Hematopoietic multipotent progenitor cell (in vitro differentiated cells): ENCODE results near the gene SP140. TPM values are rescaled to one million over a fixed set of nuclear protein-coding genes. Genes with fewer than 3 reads are reported as not detected.
"Not testable (repeated sequence)": the region's sequence is repeated elsewhere in the genome, so short reads cannot be mapped to it uniquely, and the experiment has no call there.

ENCODE experiments used
- DNase-seq, 3 donors: peaks; one replicate each; pipeline ENCODE4 v3.0.0-alpha.2; 2011 to 2015; ENCODE audit warnings: low read depth in 2 of 3, low spot score in 2 of 3
- total RNA-seq: library from RNA; depleted of rRNA; stranded (reverse); fragments of >200 nt; gene quantifications from one replicate; pipeline ENCODE4 v1.2.3, GENCODE V29; 2012

The SP140 gene
- total RNA-seq, 1 donor, result 1.3 TPM

GRCh38 chr2:230224458-230224857 lies 1.1 kb upstream of the SP140 start:
- DNase-seq, result no peak

- peak in 1 of 3 donors; percentile 14 for DNase-seq
These were observed 565 bp downstream of the SP140 start for GRCh38 chr2:230226051-230226551.

DNA sequence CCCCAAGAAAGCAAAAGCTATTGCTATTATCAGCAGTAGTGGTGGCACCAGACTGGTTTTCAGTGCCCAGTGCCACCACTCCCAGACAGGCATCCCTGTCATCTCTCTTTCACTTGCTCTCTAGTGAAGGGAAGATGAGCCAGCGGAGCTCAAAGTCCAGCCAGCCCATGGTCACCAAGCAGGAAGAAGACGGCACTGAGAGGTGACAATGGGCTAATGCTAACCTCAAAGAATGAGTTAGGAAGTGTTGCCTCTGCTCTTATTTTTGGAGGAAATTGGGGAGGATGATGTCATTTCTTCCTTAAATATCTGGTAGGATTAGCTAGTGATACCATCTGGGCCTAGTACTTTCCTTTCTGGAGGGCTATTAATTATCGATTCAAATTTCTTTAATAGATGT lies 1.7 kb downstream of the SP140 start:
- no peak for DNase-seq

DNA sequence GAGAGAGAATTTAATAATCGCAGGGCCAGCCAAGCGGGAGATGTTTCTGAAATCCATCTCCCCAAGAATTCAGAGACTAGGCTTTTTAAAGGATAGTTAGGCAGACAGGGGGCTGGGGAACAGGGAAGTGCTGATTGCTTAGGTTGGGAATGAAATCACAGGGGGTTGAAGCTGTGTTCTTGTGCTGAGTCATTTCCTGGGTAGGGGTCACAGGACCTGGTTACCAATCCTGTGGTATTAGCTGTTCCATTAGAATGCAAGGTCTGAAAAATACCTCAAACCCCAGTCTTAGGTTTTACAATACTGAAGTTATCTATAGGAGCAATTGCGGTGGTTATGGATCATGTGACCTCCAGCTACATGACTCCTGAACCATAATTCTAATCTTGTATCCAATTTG lies 4.6 kb downstream of the SP140 start:
- no peak for DNase-seq

DNA sequence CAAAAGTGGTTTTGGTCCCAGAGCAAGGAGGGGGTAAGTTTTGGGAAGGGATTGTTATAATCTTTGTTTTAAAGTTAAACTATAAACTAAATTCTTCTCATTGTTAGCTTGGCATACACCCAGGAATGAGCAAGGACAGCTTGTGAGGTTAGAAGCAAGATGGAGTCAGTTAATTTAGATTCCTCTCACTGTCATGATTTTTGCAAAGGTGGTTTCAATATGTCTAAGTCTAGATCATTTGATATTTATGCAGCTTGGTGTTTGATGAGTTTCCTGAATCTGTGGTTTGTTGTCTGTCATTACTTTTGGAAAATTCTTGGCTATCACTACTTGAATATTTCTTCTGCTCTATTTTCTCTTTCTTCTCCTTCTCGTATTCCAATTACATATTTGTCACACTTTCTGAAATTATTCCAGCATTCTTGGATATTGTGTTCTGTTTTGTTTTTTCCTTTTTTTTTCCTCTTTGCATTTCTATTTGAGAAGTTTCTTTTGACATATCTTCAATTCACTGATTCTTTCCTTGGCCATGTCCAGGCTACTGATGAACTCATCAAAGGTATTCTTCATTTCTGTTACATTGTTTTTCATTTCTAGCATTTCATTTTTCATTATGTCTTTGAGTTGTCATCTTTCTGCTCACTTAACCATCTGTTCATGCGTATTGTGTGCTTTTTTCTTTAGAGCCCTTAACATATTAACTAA lies 5.1 kb downstream of the SP140 start:
- no peak for DNase-seq

GRCh38 chr2:230231251-230231650 lies 5.7 kb downstream of the SP140 start:
- no peak for DNase-seq

- no peak for DNase-seq
These were observed 8.7 kb downstream of the SP140 start for GRCh38 chr2:230234122-230234722.

DNA sequence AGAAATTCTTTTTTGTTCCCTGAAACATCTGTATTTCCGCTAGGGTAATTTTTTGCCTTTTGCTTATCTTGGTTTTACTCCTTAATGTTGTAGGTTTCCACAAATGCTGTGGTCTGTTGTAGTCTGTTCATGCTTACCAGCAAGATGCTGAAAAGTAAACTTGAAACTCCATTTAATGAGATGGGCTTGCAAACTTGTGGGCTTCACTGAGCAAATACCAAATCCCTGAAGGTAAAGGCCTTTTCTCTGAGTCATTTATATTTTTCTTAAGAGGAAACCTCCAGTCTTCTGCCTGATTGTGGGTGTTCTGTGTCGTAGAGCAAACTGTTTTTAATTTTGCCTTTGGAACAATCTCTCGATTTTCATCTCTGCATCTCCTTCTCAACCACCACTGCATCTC lies 9.3 kb downstream of the SP140 start:
- no peak for DNase-seq

- DNase-seq, result no peak
These were observed 18.7 kb downstream of the SP140 start for GRCh38 chr2:230244211-230244610.

DNA sequence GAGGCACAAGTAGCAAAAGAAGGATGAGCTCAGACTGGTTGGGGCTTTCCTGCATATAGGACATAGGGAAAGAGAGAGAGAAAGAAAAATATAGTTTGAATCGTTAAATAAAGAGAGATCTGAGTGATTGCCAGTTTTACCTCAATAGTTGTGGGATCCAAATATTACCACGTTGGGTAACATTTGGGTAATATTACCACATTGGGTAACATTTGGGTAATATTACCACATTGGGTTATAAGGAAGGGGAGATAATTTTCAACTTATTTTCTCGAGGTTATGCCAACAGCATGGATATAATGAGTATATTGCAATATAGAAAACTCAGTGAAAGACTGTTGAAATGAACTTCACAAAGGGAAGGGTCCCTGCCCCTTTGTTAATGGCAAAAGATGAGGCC lies 20.7 kb downstream of the SP140 start:
- no peak for DNase-seq

DNA sequence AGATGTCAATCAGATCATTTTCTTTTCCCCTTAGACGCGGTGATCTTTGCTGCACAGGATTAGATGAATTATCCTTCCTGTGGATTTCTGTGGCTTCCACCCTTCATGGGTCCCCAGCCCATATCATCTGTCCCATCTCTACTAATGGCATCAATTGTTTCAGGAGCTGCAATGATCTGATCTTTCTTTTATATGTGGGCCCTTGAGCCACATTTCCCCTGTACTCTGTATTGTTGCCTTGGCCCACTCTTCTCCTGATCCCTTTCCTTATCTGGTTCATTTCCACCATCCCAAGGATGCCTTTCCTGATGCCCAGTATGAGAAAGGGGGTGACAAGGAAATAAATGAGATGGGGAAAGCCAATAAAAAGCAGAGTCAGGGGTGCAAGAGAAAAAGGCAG lies 24.7 kb downstream of the SP140 start:
- no peak for DNase-seq

- peak in 1 of 3 donors; percentile 11 for DNase-seq
These were observed 28.8 kb downstream of the SP140 start for GRCh38 chr2:230254152-230254881.

DNA sequence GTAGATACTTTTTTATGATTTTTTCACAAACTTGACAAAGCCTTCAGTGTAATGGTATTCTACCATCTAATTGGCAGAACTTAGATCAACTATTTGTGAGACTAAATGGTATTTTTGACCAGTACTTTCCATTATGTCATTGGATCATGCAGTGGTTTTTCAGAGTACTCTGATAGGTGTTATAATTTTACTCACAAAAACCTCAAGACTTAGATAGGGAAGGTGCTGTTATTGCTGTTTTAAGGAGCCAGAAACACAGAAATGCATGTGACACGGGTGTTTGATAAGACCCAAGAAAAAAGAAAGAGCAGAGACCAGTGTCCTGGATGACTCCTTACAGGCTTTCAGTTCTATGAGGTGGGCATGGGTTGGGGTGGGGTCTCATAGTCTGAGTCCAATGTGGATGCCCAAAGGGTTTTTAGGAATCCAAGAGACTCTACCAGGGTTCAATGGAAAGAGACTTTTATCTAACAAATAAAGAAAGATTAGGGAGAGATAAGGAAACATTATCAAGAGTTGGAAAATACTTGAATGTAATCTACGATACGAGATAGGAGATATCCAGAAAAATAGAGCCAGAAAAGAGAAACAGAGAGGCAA lies 31.3 kb downstream of the SP140 start:
- no peak for DNase-seq

- DNase-seq, result no peak
These were observed 32.9 kb downstream of the SP140 start for GRCh38 chr2:230258483-230258882.

GRCh38 chr2:230262246-230262645 lies 36.7 kb downstream of the SP140 start:
- no peak for DNase-seq

DNA sequence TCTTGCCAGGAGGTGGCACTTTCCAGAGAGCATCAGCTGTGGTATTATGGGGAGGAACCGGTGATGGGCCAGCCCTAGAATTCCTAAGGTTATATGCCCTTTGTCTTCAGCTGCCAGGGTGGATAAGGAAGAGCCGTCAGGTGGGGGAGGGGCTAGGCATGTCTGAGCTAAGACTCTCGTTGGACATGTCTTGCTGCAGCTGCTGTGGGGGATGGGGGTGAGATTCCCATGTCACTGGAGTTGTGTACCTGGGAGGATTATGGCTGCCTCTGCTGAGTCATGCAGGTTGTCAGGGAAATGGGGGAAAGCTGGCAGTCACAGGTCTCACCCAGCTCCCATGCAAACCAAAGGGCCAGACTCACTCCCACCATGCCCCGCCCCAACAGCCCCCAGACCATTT lies 39.4 kb downstream of the SP140 start:
- not testable (repeated sequence) for DNase-seq

- no peak for DNase-seq
These were observed 41.1 kb downstream of the SP140 start for GRCh38 chr2:230266638-230267037.

- no peak for DNase-seq
These were observed 41.5 kb downstream of the SP140 start for GRCh38 chr2:230267059-230267458.

DNA sequence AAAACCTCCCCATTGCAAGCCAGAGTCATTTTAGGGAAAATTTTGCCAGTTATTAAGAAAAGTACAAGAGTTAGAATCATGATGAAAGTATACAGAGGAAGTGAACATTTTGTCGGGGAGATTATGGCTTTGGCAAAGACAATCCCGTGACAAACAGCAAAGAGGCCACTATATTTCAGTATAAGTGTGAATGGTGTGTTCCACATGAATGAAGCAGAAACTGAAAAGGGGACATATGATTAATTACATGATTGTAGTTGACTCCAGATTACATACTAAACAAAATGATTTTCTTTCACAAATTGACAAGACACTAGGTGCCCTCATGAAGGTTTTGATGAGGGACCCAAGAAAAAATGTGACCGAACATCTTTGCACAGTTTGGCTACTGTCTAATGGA lies 42.0 kb downstream of the SP140 start:
- DNase-seq, result no peak

GRCh38 chr2:230268606-230269243 lies 43.2 kb downstream of the SP140 start:
- no peak for DNase-seq

DNA sequence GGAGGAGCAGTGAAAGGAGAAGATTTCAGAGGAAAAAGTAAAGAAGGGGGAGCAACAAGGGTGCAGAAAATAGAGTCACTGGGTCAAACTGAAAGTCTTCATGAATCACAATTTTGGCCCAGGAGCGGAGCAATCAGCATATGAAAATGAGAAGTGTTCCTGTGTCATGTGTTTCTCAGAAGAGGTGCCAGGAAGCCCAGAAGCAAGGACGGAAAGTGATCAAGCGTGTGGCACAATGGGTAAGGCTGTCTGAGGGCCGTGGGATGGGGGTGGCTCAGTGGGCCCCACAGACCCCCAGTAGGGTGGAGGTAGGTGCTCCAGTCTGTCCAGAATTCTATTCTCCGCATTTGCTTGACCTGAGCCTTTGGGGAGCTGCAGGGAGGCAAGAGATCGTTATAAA lies 44.2 kb downstream of the SP140 start:
- DNase-seq, result no peak
